GM12878 (cell line): ENCODE results near the gene PRKG1.

Experiments
- EP300 ChIP-seq, 2 experiments: fragments of 150-350 bp in 1 of 2; IDR thresholded peaks; 2 replicates each; pipeline ENCODE4 v1.6.1; 2011 to 2012; ENCODE audit warnings: low read depth in 2 of 2, low read length in 2 of 2, borderline replicate concordance in 1 of 2, improper control_type of control experiment in 1 of 2, inconsistent platforms in 1 of 2; ENCODE audit not compliant: control insufficient read depth in 1 of 2
- GABPA ChIP-seq: IDR thresholded peaks from 2 replicates; pipeline ENCODE4 v1.6.1; 2014; ENCODE audit warnings: antibody characterized with exemption, low read depth, mild to moderate bottlenecking, inconsistent platforms
- KAT2A ChIP-seq: conservative IDR thresholded peaks from 2 replicates; pipeline ENCODE4 v1.6.1; 2011; ENCODE audit warnings: low read depth, low read length; ENCODE audit not compliant: control insufficient read depth
- MAX ChIP-seq: IDR thresholded peaks from 2 replicates; pipeline ENCODE4 v1.6.1; 2012; ENCODE audit warnings: low read depth, low read length, improper control_type of control experiment
- NR2C2 ChIP-seq: IDR thresholded peaks from 2 replicates; pipeline ENCODE4 v1.6.1; 2011; ENCODE audit warnings: borderline replicate concordance, low read depth; ENCODE audit not compliant: control insufficient read depth, insufficient read length
- POLR2A ChIP-seq: IDR thresholded peaks from 2 replicates; pipeline ENCODE4 v1.6.1; 2011; ENCODE audit warnings: low read depth, mild to moderate bottlenecking, low read length
- RB1 ChIP-seq: fragments of 450-650 bp; formaldehyde crosslinking; IDR thresholded peaks from 2 replicates; pipeline ENCODE4 v1.6.1; 2017; ENCODE audit warnings: mild to moderate bottlenecking, borderline replicate concordance
- SRF ChIP-seq, 2 experiments: IDR thresholded peaks; 2 replicates each; pipeline ENCODE4 v1.6.1; 2011; ENCODE audit warnings: low read depth in 2 of 2, low read length in 2 of 2, mild to moderate bottlenecking in 1 of 2, moderate library complexity in 1 of 2
- STAT3 ChIP-seq: IDR thresholded peaks from 2 replicates; pipeline ENCODE4 v1.6.1; 2011; ENCODE audit warnings: low read depth, low read length, improper control_type of control experiment
- ZNF274 ChIP-seq: IDR thresholded peaks from one replicate; pipeline ENCODE4 v1.8.0; 2011; ENCODE audit not compliant: insufficient read length, insufficient read depth
- ZZZ3 ChIP-seq: IDR thresholded peaks from 2 replicates; pipeline ENCODE4 v1.6.1; 2011; ENCODE audit warnings: low read depth; ENCODE audit not compliant: control insufficient read depth, insufficient read length
- TF ChIP-seq, protein P1 (sequence below), 3 experiments: IDR thresholded peaks in 2 of 3; conservative IDR thresholded peaks in 1 of 3; 2 replicates each; pipeline ENCODE4 v1.5.1; 2011; ENCODE audit warnings: low read depth in 3 of 3, low read length in 3 of 3, mild to moderate bottlenecking in 3 of 3, control low read depth in 2 of 3, moderate library complexity in 2 of 3, inconsistent platforms in 1 of 3, mixed read lengths in 1 of 3; ENCODE audit not compliant: control insufficient read depth in 2 of 3, insufficient read depth in 1 of 3; ENCODE audit errors: extremely low read depth in 1 of 3
- TF ChIP-seq, protein P2 (sequence below): fragments of 450-650 bp; formaldehyde crosslinking; IDR thresholded peaks from 2 replicates; pipeline ENCODE4 v1.4.0; 2020; ENCODE audit warnings: mild to moderate bottlenecking, moderate library complexity

GRCh38 chr10:51663086-51663485 is 588.8 kb downstream of the PRKG1 start:
- TF ChIP-seq ZZZ3 (no peak), POLR2A (no peak), GABPA (no peak), EP300 (IDR thresholded peaks at IDR 0.05; ENCODE audit: borderline replicate concordance in 1 of 2, control insufficient read depth in 1 of 2, low read depth in 2 of 2, low read length in 2 of 2) (no peak), MAX (no peak), NR2C2 (no peak), STAT3 (no peak), SRF (IDR thresholded peaks at IDR 0.05; ENCODE audit: low read depth in 2 of 2, low read length in 2 of 2) (no peak), ZNF274 (no peak), RB1 (no peak), KAT2A (no peak)
- TF ChIP-seq, protein P1, sequence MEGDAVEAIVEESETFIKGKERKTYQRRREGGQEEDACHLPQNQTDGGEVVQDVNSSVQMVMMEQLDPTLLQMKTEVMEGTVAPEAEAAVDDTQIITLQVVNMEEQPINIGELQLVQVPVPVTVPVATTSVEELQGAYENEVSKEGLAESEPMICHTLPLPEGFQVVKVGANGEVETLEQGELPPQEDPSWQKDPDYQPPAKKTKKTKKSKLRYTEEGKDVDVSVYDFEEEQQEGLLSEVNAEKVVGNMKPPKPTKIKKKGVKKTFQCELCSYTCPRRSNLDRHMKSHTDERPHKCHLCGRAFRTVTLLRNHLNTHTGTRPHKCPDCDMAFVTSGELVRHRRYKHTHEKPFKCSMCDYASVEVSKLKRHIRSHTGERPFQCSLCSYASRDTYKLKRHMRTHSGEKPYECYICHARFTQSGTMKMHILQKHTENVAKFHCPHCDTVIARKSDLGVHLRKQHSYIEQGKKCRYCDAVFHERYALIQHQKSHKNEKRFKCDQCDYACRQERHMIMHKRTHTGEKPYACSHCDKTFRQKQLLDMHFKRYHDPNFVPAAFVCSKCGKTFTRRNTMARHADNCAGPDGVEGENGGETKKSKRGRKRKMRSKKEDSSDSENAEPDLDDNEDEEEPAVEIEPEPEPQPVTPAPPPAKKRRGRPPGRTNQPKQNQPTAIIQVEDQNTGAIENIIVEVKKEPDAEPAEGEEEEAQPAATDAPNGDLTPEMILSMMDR (IDR thresholded peaks at IDR 0.05 in 2 of 3, conservative IDR thresholded peaks at IDR 0.05 in 1 of 3; ENCODE audit: control insufficient read depth in 2 of 3, extremely low read depth in 1 of 3, insufficient read depth in 1 of 3, low read depth in 3 of 3, low read length in 3 of 3), result no peak
- TF ChIP-seq, protein P2, sequence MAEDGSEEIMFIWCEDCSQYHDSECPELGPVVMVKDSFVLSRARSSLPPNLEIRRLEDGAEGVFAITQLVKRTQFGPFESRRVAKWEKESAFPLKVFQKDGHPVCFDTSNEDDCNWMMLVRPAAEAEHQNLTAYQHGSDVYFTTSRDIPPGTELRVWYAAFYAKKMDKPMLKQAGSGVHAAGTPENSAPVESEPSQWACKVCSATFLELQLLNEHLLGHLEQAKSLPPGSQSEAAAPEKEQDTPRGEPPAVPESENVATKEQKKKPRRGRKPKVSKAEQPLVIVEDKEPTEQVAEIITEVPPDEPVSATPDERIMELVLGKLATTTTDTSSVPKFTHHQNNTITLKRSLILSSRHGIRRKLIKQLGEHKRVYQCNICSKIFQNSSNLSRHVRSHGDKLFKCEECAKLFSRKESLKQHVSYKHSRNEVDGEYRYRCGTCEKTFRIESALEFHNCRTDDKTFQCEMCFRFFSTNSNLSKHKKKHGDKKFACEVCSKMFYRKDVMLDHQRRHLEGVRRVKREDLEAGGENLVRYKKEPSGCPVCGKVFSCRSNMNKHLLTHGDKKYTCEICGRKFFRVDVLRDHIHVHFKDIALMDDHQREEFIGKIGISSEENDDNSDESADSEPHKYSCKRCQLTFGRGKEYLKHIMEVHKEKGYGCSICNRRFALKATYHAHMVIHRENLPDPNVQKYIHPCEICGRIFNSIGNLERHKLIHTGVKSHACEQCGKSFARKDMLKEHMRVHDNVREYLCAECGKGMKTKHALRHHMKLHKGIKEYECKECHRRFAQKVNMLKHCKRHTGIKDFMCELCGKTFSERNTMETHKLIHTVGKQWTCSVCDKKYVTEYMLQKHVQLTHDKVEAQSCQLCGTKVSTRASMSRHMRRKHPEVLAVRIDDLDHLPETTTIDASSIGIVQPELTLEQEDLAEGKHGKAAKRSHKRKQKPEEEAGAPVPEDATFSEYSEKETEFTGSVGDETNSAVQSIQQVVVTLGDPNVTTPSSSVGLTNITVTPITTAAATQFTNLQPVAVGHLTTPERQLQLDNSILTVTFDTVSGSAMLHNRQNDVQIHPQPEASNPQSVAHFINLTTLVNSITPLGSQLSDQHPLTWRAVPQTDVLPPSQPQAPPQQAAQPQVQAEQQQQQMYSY (CRISPR knock-in tag), result no peak
